HG02642 (cell line): Measurements from ENCODE around the gene TMEM59L.
A peak's percentile ranks its signal among the peaks of the same experiment; 100 is the strongest.
"Not testable (repeated sequence)": the region's sequence is repeated elsewhere in the genome, so short reads cannot be mapped to it uniquely, and the experiment has no call there.

Experiments used
- ATAC-seq: cut with Tn5 transposase; IDR thresholded peaks from one replicate; pipeline ENCODE4 v1.9.1; 2021; ENCODE audit warnings: mild to moderate bottlenecking; ENCODE audit not compliant: unreplicated experiment, poor library complexity

The TMEM59L gene

GRCh38 chr19:18612772-18613588 is at the start of gene TMEM59L:
TSS of gene TMEM59L (plus strand) at chr19:18612870. CDS start at chr19:18612959, 89 bp downstream.
- ATAC-seq = no peak

DNA sequence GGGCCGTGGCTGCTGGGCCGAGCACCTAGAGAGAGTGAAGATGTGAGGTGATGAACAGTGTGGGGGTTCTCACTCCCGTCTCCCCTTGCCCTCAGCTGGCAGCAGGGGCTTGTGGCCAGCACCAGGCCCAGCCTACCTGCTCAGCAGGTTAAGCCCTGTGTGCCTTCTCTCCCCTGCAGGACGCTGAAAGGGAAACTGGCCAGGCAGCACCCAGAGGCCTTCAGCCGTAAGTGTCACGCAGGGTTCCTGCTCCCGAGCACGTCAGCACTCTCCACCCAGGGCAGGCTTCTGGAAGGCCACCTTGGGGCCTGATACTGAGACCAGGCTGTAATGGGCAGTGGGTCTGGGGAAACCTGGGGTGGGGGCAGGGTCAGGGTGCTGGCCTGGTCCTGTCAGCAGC is 45.7 kb upstream of the TMEM59L start:
- ATAC-seq = no peak

- no peak for ATAC-seq
These were observed 44.3 kb upstream of the TMEM59L start for GRCh38 chr19:18568367-18568766.

DNA sequence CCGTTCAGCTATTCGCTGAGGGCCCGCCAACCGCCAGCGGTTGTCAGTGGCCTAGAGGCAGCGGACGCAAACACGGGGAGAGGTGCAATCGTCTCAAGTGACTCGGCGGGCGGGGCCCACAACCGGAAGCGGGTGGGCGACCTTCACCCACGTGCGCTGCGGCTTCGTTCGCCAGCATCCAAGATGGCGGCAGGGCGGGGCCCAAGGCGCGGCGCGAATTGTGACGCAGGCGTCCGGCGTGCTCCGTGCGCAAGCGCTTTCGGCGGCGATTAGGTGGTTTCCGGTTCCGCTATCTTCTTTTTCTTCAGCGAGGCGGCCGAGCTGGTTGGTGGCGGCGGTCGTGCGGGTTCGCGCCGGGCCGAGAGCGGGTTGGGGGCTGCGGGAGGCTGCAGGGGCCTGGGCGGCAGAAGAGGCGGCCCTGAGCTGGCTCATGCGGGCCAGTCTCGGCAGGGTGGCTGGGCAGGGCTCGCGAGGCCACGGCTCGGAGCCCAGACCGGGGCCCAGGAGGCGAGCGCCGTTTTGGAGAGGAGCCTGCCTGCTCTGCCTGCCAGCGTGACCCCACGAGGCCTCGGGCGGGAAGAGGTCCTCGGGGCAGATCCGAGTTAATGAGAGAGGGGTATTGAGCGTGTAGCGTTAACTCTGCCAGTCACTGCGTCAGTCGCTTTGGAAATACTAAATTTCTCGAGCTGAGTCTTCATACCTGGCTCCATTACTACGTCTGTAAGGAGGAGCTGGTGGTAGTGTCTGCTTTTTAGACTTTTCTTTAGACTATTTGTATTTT is 40.9 kb upstream of the TMEM59L start, which contains the start of gene UBA52:
Gene UBA52 (plus strand): TSS at position 294 of the 781 bp plus-strand sequence. CDS start 1,444 bp downstream, outside the sequence.
- peak; percentile 92 for ATAC-seq

DNA sequence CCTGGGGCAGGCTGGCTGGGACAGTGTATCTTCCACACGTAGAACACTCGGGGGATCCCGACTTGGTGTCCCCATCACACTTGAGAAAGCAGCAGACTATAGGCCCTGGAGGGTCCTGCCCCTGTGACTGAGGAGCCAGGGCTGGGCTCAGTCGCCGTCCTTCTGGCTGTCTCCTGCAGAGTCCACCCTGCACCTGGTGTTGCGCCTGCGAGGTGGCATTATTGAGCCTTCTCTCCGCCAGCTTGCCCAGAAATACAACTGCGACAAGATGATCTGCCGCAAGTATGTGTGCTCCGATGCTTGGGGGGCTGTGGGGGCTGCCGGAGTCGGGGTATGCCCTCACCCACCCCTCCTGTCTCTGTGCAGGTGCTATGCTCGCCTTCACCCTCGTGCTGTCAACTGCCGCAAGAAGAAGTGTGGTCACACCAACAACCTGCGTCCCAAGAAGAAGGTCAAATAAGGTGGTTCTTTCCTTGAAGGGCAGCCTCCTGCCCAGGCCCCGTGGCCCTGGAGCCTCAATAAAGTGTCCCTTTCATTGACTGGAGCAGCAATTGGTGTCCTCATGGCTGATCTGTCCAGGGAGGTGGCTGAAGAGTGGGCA is 37.9 kb upstream of the TMEM59L start:
- ATAC-seq = no peak

GRCh38 chr19:18576383-18576782 is 36.3 kb upstream of the TMEM59L start:
- no peak for ATAC-seq

GRCh38 chr19:18577365-18577914 is 35.2 kb upstream of the TMEM59L start:
- ATAC-seq = no peak

GRCh38 chr19:18580311-18580710 is 32.4 kb upstream of the TMEM59L start:
- ATAC-seq = no peak

DNA sequence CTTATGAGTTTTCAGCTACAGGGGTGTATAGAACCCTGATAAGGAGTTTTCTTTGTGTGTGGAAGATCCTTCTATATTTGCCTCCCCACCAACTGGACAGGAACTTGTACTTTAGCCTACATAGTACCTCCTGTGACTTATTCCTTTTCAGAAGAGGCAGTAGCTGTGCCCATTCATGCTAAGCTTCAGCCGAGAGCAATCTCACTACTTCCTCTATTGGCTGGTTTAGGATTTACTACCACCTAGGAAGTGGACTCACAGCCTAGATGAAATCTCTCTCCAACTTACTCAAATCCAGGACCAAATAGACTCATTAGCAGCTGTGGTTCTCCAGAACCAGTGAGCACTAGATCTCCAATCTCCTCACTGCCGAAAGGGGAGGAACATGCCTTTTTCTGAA is 26.4 kb upstream of the TMEM59L start:
- no peak for ATAC-seq

DNA sequence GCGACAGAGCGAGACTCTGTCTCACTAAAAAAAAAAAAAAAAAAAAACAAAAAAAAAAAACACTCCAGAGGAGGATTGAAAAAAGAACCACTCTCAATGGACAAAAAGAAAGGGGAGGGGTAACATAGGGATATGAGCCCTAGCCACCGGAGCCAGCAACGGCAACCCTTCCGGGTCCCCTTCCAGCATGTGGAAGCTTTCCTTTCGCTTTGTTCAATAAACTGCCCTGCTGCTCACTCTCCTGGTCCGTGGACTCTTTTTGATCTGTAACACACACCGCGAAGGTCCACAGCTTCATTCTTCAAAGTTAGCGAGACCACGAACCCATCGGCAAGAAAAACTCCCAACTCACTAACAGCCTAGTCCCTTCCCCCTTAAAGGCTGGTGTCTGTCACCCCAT is 25.1 kb upstream of the TMEM59L start:
- ATAC-seq = no peak

DNA sequence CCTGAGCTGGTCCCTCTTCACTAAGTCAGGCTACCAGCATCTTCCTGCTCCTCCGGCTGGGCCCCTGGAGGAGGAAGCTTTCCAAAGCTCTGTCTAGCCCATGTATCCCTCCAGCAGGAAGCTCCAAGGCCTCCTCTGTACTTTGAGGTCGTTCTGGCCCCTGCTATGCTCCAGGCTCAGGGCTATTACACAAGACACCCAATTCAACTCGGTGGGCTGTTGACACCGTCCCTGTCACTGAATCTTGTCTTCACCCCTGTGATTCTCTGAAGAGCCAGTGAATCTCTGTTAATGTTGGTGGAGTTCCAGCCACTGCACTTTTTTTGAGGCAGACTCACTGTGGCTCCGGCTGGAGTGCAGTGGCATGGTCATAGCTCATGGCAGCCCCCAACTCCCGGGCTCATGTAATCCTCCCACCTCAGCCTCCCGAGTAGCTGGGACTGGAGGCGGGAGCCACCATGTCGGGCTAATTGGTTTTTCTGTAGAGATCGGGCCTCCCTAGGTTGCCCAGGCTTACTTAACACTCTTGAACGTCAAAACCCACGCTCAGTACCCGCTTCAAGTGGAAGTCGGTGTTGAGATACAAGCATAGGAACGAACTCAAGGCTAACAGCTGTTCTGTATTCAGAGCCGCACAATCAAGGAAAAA is 24.6 kb upstream of the TMEM59L start:
- no peak for ATAC-seq

- ATAC-seq = peak; percentile 81
These were observed 23.9 kb upstream of the TMEM59L start, which contains the start of gene REX1BD for GRCh38 chr19:18588611-18589379. TSS of gene REX1BD (plus strand) at chr19:18588798. CDS start at chr19:18588802, 4 bp downstream.

DNA sequence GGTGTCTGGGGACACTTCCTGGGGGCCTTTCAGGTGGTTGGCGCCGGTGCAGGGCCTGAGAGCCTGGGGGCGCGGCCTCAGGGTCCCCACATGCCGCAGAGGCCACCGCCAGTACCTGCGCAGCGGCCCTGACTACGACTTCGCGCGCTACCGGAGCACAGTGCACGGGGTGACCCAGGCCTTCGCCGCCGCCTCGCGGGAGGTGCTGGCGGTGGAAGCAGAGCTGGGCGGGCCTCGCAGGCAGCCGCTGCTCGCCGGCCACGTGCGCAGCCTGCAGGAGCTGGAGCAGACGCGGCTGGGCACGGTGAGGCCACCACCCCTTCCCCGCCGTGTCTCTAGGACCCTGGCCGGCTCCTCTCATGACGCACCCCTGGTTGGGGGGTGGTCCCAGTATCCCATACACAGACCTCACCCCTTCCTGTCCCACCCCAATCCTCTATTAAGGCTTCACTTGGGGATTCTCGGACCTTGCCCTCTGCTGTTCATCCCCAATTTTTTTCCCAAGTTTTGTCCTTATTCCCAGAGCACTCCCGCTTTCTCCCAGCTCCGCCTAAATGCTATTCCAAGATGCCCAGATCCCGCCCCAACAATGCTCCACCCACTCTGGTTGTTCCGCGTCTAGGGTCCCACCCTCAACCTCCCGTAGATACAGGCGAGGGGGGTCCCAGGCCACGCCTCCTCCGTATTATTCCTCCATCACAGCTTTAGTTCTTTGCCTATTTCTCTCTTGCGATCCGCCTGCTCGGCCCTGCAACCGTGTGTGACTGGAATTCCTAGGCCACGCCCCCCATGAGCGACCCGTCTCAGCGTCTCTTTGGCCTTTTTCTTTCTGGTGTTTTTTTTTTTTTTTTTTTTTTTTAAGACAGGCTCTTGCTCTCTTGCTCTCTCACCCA is 23.0 kb upstream of the TMEM59L start:
- ATAC-seq = peak; percentile 40

DNA sequence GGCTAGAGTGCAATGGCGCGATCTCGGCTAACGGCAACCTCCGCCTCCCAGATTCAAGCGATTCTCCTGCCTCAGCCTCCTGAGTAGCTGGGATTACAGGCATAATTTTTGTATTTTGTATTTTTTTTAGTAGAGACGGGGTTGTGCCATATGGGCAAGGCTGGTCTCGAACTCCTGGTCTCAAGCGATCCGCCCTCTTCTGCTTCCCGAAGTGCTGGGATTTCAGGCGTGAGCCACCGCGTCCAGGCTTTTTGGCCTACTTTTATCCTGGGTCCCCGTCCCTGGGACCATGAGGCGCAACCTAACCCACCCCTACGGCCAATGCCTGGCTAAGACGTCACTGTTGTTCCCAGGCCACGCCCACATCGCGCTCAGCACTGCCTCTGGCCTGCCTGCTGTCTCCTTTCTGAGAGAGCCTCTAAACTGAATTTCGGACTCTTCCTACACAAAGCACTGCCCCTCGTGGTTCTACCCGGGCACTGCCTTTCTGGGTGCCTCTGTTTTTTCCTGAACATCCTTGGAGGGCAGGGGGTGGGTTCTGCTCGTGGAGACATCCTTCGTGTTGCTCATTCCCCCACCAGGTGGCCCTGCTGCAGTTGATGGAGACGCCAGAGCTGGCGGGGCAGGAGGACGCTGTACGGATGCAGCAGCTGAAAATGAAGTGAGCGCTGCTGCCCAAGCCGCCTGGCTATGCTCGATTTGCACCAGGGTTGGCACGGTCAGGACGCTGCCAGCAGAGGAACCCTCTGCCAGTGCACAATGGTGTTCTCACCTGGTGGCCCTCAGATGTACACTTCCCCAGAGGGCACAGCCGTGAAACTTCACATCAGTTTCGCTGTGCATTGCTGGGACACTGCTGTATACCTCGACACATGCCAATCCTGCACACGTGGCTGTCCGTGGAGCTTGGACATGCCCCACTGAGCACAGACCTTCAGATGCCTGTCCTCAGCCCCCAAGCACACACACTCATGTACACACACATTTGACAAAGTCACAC is 22.1 kb upstream of the TMEM59L start:
- no peak for ATAC-seq

DNA sequence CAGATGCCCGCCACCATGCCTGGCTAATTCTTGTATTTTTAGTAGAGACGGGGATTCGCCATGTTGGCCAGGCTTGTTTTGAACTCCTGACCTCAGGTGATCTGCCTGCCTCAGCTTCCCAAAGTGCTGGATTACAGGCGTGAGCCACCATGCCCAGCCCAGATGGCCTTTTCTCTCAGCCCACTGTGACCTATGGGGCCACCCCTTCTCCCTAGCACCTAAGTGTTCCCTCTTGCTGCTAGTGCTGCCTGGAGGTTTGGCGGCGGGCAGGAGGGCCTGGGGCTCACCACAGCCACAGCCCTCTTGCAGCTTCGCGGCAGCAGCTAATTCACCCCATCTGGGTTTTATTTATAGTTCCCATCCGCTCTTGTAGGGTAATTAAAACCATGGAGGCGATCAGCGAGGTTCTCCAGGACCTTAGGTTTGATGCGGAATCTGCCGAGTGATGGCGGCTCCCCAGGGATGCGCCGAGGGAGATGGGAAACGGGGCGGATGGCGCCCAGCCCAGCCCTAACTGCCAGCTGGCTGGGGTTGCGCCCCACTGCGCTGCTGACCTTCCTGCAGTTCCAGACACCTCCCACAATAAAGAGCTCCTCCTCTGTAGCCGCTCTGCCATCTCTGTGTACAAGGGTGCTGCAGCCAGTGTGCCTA is 20.8 kb upstream of the TMEM59L start:
- ATAC-seq = no peak

DNA sequence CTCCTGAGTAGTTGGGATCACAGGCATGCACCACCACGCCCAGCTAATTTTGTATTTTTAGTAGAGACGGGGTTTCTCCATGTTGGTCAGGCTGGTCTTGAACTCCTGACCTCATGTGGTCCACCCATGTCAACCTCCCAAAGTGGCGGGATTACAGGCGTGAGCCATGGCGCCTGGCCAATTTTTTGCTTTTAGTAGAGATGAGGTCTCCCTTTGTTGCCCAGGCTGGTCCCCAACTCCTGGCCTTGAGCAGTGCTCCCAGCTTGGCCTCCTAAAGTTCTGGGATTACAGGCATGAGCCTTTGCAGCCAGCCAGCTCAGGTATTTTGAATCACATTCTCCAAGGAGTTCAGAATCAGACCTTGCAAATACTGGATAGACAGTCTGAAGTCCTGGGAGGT is 19.9 kb upstream of the TMEM59L start:
- not testable (repeated sequence) for ATAC-seq
